ENCODE measurements around the gene OTX1.
"Not testable (repeated sequence)": the region's sequence is repeated elsewhere in the genome, so short reads cannot be mapped to it uniquely, and the experiment has no call there.

Gene OTX1

DNA sequence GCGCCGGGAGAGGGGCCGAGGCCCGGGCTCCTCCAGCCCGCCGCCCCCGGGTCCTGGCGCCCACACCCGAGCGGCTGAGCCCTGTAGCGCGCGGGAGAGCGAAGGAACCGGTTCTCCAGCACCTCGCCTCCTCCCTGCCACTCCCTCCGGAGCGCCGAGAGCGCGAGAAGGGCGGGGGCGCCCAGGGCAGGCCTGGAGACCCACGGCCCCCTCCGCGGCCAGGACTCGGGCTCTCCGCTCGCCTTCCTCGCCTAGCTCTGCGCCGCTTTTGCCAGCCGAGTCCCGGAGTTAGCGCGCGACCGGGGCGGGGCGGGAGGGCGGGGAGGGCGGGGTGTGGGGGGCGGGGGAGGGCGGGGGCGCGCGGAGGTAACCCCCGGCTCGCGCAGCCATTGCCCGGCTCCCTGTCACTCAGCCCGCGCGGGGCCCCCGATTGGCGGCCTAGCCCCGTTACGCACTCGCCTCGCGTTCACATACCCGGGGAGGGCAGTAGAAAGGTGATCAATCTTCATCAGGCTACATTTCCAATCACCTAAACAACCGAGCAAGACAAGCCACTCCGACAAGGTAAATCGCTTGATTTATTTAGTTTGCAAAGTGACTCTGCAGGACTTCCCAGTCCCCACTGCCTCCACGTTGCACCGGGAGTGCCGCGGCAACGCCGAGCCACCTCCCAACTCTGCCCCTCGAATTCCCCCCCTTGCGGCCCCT lies at the start of gene OTX1:
OTX1 (plus strand) TSS at position 497 of the 708 bp plus-strand sequence. CDS start 2,161 bp downstream, outside the sequence.
- DNase-seq = no peak

DNA sequence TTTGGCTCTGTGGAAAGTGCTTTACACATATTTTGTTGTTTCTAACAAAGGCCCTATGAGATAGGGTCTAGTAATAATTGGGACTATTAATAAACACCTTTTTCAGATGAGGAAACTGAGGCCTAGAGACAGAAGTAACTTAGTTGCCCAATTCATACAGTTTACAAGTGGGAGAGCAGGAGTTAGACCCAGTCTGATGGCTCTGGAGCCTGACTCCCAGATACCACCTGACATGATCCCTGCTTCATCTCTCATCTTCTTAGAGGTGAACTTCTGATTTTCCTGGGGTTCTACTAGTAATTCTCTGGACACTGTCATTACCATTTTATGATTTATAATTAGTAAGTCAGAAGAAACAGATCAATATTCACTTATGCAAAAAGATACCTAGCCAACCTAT lies 49.1 kb upstream of the OTX1 start:
- DNase-seq = no peak

DNA sequence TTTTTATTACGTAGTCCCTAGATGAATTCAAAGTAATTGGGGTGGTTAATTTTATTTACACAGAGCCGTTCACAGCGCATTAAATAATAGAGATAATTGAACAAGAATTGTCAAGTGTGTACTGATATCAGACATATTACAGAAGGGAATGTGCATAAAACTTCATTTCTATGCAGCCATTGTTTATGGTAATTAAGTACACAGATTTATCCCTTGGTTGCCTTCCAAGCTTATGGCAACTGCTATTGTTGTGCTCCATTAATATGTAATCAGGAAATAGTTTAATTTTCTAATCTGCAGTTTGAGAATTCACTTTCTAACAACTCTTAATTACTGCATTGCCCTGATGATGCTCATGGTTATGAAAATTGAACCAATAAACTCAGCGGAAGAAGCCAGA lies 47.3 kb upstream of the OTX1 start:
- no peak for DNase-seq

DNA sequence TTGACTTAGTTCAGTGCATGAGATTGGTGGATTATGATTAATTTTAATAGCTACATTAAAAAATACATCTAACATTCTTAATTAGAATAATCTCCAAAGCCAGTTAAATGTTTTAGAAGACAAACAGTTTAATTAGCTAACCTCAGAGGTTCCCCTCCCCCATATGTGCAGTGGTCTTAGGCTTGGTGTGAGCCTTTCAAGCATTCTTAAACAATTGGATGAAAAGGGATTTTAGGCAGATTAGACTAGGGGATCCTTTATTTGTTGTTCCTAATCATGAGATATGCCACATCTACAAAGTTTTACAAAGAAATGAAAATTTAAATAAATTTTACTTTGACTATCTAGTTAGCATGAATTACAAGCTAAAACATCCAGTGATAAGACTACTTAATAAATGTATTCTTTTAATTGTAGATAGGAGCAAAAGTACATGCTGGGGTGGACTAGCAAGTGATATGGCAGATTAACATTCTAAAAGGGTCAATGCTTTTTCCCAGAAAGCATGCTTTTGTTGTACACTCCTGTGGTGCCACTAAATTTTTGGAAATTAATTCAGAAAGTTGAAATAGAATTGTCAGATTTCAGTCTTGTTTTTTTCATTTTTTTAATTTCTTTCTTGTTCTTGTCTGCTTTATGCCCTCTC lies 42.7 kb upstream of the OTX1 start:
- DNase-seq = no peak

DNA sequence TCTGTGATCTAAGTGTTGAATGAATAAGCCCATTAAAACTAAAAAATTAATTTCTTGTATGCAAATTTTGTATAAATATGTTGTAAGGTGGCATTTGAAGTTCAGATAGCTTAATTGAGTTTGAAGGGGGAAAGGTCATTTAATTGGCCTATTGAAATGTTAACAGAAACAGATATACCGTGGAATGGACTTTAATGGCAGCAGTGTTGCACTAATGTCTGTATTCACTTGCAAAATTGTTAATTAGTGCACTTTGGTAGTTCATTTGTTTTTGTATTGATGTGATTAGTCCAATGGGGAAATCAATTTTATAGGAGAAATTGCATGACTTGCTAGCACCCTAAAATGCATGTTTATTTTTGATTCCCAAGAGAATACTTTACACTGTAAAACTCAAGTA lies 41.8 kb upstream of the OTX1 start:
- no peak for DNase-seq

DNA sequence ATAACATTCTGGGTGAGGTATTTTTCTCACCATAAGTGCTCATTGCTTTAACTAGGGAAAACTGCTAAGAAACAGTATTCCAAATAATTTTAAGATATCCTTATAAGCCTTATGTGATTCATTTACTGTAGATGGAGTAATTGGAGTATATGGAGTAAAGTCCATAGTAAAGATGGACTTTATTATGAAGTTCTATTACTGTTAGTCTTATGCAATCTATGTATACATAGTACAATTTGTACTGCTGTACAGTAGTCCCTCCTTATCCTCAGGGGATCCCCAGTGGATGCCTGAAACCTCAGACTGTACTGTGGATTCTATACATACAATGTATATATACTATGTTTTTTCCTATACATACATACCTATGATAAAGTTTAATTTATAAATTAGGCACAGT lies 41.1 kb upstream of the OTX1 start:
- no peak for DNase-seq

DNA sequence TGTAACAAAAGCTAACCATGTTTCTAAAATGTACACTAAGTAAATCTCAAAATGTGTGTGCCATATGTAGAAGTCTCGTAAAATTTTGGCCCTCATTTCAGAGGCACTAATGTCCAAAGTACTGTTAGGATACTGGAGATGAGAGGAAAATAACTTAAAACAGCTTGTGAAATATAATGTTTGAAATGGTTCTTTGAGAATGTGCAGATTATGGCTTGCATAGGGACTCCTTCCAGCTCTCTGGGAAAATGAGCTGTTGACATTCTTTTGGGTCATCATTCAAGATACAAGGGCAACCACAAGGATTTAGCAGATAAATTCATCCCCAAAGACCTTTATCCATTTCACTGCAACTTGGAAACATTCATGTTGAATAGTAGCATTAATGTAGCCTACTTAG lies 38.1 kb upstream of the OTX1 start:
- DNase-seq = no peak

DNA sequence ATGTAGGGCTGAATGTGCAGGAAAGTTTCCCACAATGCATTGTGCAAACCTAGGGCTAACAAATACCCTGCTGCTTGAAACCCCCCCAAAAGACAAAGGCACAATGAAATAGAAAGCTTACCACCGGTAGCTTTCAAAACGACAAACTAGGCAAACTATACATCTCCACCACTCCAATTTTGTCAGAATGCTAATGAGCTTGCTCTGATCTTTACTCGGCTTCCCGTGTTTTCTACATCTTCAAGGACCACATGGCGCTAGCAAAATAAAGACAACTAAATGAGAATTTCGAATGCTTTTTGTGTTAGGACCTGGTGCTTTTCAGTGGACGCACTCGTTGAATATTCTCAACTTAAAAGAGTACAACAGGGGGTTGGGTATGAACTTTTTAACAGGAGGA lies 37.2 kb upstream of the OTX1 start:
- DNase-seq = no peak

DNA sequence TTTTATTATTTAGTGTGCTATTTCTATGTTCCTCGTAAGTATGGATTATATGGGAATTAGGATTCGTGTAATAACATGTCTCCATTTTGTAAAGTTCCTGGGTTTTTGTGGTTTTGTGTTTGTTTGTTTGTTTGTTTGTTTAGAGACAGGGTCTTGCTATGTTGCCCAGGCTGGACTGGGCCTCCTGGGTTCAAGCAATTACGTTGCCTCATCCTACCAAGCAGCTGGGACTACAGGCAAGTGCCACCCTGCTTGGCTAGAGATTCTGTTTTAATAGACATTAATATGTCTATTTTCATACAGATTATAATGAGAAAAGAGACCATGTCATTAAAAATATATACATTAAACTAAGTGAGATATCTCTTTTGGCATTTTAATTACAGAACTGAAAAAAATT lies 35.2 kb upstream of the OTX1 start:
- no peak for DNase-seq

DNA sequence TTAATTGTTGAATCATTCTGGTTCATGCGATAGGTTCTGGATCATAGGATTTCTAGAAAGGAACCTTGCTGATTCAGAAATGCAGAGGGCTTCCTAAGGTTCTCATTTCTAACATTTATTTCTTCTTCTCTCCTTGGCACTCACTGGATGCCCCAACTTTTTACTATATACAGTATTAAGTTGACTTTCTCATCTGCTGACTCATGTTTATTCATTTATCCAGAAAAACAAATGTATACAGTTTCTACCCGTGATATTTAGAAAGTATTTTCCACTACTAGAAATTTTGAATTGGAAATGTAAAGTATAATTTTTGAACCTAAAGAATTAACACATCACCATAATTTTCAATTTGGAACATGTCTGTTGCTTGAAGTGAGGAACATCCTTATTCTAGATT lies 32.2 kb upstream of the OTX1 start:
- no peak for DNase-seq

DNA sequence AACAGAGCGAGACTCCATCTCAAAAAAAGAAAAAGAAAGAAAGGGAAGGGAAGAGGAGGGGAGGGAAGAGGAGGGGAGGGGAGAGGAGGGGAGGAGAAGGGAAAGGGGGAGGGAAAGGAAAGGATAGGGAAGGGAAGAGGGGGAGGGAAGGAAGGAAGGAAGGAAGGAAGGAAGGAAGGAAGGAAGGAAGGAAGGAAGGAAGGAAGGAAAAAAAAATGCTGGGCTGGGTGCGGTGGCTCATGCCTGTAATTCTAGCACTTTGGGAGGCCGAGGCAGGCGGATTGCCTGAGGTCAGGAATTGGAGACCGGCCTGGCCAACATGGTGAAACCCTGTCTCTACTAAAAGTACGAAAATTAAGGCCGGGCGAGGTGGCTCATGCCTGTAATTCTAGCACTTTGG lies 30.9 kb upstream of the OTX1 start:
- DNase-seq = not testable (repeated sequence)

DNA sequence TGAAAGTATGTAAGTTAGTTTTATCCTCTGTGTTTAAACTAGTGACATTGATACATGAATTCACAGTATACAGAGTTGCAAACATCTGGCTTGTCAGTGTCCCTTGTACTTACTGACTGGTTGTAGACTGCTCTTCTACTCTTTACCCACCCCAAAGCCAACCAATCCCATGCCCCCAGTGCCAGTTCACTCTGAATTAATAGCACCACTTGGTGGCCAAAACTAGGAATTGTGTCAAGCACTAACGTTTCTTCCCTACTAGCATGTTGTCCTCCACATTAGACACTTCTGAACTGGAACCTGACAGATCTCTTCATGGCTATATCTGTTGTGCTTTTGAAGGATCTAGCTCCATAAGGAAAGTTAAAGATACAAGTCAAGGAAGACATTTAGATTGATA lies 27.2 kb upstream of the OTX1 start:
- no peak for DNase-seq

DNA sequence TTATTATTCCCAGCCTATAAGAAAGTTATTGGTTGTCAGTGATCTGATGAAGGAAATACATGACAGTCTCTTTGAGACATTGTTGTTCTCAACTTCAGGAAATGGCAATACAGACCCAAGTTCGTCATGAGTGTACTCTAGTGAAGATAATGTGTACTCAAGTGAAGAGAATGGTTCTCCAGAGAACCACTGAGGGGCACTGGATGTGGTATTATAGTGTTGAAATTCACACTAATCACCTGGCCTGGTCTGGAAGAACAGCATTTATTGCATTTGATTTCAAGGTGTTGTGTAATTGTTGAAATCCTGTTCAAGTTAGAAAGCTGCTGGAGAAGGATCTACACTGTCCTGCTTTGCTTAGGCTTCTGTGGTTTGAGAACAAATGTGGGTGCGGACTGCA lies 23.4 kb upstream of the OTX1 start:
- no peak for DNase-seq

DNA sequence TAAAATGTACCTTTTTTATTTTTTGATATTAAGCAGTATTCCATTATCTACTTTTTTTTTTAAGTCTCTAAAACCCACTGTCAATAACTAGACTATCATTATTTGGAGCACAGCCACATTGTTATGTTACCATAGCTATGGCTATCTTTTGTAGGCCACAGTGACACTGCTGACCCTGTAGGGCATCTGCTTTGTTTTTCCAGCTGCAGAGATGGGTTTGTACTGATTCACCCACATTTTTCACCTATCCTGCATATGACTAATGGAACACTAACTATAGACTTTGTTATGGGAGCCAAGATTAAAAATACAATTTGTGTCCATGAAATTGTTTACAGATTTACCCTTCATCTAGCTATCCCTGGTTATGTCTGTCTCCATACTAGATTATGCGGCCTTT lies 21.6 kb upstream of the OTX1 start:
- no peak for DNase-seq

DNA sequence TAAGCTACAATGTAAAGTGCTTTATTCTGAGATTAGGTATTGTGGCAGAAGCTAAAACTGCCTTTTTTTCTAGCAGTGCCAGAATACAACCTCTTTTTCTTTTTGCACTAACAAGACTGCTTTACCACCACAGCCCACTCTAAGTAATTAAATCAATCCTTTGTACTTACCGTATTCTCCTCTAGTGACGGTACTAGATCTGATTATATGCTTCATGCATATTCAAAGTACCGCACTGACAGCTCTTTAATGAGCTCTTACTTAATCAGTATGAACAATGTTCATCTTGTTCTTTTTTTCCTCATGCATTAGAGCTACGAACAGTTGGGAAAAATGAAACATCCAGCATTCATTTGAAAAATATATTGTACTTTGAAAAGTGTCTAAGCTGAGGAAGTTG lies 16.1 kb upstream of the OTX1 start:
- DNase-seq = no peak

DNA sequence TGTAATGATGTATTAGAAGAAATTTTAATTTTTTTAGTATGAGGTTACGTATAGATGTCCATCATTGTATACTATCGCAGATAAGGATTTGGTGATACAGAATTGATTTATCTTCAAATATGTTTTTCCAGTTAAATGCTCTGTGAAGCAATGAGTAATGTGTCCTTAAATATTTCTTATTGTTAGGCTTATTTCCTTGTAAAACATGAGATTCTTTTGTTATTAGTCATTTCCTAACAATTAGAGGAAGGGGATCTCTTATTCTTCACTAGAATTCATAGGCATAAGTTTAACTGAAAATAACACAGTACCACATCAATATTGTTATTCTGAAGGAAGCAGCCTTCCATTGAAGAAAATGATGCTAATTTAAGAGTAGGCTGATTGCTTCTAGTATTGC lies 15.5 kb upstream of the OTX1 start:
- DNase-seq = no peak

DNA sequence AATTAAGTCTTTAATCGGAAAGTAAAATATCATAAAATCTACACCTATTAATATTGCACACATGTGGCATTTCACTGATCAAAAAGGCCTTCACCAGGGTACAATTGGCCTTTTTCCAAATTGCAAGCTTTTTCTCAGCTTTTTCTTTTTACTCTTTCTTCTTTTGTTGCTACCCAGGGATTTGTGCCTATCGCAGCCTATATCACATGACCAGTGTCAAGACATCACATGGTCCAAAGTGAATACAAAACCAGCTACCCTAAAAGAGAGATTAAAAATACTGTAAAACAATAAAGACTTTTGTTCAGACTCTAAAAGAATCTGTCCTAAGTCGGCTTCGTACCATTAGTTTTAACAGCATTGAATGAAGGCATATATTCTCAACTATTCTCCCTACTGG lies 15.0 kb upstream of the OTX1 start:
- DNase-seq = no peak

DNA sequence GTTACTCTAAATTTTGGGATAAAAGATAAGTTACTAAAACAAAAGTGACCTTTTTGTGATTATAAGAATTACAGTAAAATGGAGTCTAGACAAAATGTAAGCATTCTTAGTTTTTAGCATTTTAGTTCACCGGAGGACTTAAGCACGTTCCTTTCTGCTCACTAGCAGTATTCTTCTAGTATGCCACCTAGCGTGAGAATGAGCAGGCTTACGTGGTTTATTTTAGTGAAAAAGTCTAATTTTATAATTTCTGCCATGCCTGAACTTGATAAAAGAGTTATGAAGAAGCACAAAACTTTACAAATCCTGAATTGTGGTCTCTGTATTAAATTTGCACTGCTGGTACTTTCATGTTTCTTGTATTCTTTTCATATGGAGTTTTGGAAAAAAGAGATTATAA lies 12.6 kb upstream of the OTX1 start:
- DNase-seq = no peak

DNA sequence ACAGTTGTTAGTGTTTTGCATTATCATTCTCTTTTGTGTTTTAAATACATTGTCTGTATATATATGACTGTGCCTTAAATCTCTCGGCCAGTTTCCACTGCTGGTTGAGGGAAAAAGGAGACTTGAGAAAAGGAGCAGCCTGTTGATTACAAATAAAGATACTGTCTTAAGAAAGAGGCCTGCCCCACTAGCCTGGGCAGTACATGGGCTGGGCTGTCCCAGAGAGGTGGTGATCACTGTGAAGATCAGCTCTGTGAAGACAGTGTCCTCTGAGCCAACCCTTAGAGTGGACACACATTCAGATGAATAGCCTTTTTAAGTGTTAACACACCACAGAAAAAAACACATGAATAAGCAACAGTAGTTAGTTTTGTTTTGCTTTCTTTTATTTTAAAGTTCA lies 10.0 kb upstream of the OTX1 start:
- no peak for DNase-seq

DNA sequence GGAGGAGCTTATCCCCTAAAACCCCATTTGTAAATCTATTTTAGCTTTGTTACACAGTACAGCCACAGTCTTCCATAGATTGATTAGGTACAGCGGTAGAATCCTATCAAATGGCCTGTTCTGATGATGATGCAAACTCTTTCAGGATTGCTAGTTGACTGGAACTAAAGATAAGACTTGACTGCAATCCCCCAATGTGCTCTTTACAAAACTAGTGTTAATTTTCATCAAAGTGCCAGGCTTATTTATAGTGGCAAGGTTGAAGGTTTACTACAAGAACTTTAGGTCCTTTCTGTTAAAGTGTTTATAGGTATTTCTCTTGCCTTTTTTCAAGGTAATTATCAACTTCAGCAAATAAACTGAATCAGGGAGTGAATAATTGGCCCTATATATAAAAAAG lies 9.0 kb upstream of the OTX1 start:
- no peak for DNase-seq

DNA sequence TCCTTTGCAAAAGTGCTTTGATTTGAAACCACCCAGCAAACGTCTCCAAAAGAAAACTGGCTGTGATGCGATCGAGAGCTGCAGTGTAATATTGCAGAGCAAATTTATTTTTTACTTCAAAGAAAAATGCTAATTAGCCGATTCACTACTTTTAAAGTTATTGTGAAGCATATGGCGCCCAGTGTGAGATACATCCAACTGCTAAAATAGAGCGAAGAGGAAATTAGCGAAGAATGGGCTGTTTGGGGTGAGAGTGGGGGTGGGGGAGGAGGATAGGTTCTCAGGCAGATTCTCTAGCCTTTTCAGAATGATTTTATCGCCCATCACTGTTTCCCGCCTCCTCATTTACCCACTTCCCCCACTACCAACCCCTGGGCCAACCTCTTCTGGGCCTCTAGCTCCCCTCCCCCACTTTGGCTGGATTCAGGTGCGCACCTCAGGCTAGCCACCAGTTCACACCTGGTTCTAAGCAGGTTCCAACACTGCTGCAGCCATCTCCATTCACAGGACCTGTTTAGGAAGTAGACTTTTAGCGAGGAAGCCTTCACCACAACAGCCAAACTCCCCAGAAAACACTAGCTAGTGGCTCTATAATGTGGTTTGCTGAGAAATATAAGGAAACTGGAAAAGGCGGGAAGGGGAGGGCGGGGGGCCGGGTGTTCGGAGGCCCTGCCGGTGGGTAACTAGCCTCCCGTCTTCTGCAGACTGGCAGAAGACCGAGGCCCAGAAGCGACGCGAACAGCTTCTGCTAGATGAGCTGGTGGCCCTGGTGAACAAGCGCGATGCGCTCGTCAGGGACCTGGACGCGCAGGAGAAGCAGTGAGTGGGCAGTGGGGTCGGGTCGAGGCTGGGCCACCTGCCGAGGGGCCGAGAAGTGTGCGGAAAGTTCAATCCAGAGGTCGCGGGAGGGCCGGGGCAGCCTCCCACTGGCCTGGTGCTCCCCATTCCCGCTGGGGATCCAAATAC lies 6.0 kb upstream of the OTX1 start:
- no peak for DNase-seq

DNA sequence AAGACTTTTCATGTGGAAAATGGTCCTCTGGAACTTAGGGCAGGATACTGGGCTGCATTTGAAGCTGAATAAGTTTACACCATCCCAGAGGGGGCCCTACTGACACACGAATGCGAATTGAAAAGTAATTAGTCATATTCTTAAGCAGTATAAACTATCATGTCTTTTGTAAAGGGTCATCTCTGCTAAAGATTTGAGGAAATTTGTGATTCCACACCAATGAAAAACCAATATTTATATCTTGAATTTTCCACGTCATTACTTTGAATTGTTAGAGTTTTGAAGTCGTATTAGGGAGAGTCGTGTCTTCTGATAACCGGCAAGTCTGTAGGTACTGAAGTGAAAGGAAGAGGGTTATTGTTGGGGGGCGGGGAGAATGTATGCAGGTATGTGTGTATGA lies 4.1 kb upstream of the OTX1 start:
- no peak for DNase-seq

DNA sequence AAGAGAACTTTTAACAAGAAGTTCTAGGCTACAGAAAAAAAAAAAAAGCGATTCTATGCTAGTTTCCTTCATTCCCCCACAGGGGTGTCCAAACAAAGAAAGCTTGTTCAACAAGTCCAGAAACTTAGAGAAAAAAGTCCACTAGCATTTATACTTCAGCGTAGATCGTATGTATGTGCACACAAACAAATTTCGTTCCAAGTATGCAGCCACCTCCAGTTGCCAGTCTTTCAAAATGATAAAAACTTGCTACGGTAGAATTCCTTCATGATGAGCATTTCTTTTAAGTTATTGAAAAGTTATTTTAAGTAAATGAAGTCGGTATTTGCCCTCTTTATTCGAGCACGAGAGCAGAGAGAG lies 3.7 kb upstream of the OTX1 start:
- no peak for DNase-seq
